HL-60/S4 treated with retinoic acid at 250 ng/mL for 4 days and 3 days (cell line): ENCODE measurements around the gene KRTAP2-4.
"Not testable (repeated sequence)": the region's sequence is repeated elsewhere in the genome, so short reads cannot be mapped to it uniquely, and the experiment has no call there.

Source experiments
- in situ Hi-C: fragments of 300-500 bp; cut with MboI; formaldehyde crosslinking; loops from 2 replicates; pipeline ENCODE4 v1.7.0; 2022; ENCODE audit warnings: low sequenced_read_pairs

The KRTAP2-4 gene

DNA sequence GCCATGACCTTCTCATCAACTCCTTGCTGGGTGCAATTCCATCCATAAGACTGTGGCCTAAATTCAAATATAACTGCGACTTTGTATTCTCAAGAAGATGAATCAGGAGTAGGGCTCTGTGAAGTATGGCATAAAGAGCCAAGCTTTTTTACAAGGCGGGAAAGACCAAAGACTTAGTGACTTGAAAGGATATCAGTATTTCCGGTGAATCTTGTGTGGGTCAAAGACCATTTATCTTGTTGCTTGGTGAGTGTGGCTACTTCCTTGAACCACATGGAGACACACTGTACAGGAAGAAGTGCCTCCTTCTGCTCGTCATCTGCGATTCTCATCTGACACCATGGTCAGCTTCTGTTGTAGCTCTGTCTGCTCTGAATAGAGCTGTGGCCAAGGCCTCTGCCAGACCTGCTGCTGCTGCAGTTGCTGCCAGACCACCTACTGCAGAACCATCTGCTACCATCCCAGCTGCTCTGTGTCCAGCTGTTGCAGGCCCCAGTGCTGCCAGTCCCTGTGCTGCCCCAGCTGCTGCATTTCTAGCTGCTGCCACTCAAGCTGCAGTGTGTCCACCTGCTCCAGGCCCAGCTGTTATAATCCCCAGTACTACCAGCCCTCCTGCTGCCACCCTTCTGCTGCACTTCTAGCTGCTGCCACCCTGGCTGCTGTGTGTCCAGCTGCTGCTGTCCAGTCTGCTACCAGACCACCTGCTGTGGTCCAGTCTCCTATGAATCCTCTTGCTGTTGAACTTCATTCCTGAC, 6.1 kb upstream of the KRTAP2-4 start:
- in situ Hi-C loops, result no loop called here

DNA sequence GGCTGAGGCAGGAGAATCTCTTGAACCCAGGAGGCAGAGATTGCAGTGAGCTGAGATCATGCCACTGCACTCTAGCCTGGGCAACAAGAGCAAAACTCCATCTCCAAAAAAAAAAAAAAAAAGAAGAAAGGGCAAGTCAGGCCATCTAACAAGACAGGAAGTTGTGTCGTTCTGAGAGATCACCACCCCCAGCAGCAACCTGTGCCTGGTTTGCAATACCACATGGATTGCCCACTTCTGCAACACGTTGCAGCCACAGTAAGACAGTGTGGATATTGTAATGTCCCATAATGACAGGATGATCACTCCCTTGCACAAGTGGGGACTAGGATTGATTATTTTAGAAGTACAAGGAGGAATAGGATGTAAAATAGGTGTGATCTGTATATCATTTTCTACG, 3.4 kb upstream of the KRTAP2-4 start:
- in situ Hi-C loops, result no loop called here

DNA sequence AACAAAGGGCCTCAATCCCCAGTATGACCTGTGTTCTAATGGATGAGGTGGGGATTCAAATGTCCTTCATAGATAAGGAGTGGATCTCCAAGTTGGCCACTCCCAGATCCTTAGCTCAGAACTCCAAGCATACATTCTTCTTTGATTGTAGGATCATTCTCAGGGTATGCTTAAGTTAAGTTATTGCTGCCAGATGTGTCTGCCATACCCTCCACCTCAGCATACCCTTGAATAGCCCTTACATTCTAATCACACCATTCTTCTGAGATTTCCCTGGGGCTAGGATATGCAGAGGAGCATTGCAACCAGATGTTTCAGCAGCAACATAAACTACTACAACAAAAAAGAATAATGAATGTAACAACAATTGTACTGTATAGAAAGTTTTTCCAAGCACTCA, 1.6 kb upstream of the KRTAP2-4 start:
- in situ Hi-C loops, result no loop called here

DNA sequence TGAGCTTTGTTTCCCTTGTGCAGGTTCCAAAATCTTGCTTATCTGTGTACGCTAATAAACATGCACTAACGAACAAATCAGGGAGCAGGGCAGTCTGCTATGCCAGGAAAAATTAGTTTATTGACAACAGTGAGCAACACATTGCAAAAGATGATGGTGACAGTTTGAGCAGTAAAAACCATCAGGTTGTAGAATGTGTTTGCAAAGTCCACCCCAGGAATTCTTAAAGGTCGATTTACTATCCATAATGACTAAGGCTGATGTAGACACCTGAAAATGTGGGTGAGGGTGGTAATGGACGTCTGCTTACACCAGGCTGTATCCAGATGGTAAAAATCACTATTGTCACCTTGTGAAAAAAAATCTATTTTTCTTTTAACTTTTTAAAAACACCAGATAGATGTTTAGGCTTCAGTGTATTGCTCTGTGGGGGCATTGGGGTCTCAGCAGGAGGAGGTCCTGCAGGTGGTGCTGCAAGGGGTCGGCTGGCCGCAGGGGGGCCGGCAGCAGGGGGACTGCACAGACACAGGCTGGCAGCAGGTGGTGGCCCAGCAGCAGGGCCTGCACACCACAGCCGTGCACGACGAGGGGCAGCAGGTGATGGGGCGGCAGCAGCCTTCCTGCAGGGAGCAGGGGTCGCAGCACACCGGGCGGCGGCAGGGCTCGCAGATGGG, 526 bp downstream of the KRTAP2-4 start:
- in situ Hi-C loops, result not testable (repeated sequence)

DNA sequence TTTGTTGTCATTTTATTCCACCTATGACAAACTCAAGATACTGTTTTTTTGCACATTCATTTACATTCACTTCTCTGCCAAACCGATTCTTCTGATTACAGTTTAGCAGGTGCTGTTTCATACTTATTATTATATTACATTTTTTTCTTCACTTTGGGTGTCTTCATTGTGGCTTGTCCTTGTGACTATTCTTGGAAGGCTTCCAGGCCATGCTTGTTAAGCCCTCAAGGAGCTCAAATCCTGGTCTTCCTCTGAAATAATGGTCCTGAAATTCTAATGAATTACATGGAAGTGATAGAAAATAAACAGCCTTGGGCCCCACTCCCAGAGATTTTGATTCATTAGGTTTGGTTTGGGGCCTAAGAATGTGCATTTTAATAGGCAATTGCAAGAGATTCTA, 1.4 kb downstream of the KRTAP2-4 start:
- in situ Hi-C loops, result no loop called here

DNA sequence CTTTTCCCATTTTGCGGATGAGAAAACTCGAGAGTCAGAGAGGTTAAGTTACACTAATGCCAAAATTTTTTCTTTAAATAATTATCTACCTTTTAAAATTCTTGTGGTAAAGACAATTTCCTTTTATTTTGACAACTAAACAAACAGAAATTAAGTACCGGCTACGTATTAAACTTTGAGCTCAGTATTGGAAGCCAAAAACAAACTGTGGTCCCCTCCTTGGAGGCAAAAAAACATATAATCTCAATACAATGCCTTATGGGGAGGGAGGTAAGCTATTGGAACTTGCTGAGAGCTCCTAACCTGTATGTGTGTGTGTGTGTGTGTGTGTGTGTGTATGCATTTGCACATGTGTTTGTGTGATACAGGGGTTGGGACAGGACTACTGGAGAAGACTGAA, 2.2 kb downstream of the KRTAP2-4 start:
- in situ Hi-C loops, result no loop called here

DNA sequence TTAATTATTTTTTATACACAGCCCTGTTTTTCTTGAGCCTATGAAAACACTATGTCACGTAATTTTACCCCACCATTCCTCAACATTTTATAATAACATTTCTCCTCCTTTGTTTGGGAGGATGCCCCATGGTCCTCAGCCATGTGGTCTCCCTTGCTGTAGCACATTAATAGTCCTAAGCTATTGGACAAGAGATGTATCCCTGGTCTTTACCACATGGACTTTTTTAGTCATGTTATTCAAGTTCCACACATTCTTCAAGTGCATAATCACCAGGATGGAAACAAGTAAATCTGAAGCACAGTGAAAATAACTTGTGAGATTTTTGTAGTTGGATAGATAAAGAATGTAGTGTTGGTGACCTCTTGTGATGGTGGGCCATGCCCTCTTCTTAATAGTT, 3.7 kb downstream of the KRTAP2-4 start:
- in situ Hi-C loops, result no loop called here

DNA sequence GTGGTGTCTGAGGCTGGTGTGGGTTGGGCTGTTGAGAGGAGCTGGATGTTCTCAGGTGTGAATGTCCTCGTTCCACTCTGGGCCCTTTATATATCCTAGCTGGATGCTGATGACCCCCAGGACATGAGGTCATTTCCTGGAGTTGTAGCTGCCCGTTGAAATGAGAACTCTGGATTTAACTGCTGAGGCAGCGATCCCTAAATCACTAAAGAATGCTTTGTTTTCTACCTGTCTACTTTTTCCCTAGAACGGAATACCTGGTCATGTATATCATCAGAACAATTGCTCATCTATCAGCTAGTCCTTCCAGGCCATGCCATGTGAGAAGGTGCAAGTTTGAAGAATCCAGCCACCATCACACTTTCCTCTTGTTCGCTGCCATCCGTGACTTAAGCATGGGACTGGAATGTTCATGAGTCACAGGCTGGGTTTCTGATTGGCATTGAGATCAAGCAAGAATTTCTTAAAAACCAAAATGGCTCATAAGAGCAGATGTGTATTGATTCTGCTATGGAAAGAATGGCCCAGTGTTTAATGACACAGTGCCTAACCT, 5.6 kb downstream of the KRTAP2-4 start, which contains the start of gene KRTAP2-3:
Gene KRTAP2-3 (minus strand): TSS at position 63 of the 553 bp plus-strand sequence. CDS start 64 bp downstream, outside the sequence.
- in situ Hi-C loops, result no loop called here

DNA sequence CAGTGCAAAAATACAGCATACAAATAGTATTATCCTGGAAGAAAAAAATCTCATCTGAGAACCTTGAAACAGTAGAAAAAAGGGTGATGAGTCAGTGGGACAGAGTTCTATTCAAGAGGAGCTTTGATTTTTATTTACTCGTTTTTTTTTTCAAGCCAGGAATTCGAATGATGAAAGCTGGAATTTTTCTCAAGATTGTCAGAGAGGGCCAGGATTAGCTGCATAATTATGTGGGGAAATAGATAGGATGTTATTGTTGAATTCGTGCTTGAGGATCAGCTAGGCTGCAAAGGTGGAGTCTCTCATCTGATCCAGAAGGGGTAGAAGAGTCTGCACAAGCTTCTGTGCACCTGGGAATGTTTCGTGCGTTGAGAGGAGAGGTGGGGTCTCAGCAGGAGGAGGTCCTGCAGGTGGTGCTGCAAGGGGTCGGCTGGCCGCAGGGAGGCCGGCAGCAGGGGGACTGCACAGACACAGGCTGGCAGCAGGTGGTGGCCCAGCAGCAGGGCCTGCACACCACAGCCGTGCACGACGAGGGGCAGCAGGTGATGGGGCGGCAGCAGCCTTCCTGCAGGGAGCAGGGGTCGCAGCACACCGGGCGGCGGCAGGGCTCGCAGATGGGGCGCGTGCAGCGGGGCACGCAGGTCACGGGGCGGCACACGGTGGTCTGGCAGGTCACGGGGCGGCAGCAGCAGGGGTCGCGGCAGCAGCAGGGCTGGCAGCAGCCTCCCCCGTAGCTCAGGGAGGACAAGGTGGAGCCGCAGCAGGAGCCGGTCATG, 6.2 kb downstream of the KRTAP2-4 start:
- in situ Hi-C loops, result not testable (repeated sequence)

DNA sequence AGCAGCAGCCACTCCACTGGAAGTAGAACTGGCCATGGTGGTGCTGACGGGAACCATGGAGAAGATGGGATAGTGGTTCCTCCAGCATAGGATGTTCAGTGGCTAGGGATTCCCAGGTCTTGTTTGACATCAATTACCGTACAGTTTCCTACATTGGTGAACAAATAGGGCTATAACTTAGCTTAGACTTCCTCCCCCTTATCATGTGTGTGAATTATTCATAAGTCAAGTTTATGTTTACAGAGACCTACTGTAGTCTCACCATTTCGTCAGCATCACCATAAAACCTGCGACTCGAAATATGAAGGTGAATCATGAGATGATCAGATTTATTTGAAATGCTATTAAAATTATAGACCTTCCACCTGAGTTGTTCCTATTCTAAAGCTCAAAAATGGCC, 6.9 kb downstream of the KRTAP2-4 start:
- in situ Hi-C loops, result no loop called here

DNA sequence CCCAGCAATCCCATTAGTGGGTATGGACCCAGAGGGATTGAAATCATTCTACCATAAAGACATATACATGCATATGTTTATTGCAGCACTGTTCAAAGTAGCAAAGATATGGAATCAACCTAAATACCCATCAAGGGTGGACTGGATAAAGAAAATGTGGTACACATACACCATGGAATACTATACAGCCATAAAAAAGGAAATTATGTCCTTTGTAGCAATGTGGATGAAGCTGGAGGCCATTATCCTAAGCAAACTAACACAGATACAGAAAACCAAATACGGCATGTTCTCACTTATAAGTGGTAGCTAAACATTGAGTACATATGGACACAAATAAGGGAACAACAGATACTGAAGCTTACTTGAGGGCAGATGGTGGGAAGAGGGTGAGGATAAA, 8.1 kb downstream of the KRTAP2-4 start:
- in situ Hi-C loops, result no loop called here

DNA sequence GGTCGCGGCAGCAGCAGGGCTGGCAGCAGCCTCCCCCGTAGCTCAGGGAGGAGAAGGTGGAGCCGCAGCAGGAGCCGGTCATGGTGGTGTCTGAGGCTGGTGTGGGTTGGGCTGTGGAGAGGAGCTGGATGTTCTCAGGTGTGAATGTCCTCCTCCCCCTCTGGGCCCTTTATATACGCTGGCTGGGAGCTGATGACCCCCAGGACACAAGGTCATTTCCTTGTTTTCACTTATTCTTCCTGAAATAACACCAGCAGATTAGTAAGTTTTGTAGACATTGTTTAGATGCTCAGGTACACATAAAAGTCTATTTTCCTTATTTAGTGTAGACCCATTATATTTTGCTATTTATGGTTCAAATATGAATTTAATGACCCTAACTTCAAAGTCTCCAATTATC, 10.5 kb downstream of the KRTAP2-4 start, which contains the start of gene KRTAP2-2:
Gene KRTAP2-2 (minus strand): TSS at position 101 of the 400 bp plus-strand sequence. CDS start 19 bp downstream, at position 82.
- in situ Hi-C loops, result not testable (repeated sequence)

DNA sequence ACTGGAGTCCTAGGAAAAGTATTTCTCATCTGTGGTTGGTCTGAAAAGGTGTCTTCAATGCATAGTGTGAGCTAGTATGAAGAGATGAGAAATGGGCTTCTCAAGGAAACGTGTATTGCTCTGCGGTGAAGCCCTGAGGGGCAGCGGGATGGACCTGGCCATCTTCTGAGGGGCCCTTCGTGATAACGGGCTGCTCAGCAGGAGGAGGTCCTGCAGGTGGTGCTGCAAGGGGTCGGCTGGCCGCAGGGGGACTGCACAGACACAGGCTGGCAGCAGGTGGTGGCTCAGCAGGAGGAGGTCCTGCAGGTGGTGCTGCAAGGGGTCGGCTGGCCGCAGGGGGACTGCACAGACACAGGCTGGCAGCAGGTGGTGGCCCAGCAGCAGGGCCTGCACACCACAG, 11.1 kb downstream of the KRTAP2-4 start:
- in situ Hi-C loops, result not testable (repeated sequence)

DNA sequence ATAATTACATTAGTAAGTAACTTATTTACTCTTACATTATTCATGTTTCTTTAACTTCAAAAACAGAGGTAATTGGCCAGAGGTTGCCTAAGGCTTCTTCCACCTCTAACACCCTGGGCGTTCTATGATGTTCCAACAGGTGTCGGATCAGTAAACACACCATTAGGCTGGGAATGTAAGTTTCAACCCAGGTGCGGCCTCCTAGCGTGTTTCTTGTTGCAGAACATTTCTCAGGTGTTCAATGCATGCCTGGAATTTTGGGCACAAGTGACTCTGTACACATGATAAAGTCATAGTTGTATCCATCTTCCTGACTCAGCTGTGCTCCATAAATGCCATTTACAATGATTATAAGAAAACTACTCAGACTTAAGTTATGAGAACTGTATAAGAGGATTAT, 11.7 kb downstream of the KRTAP2-4 start:
- in situ Hi-C loops, result no loop called here

DNA sequence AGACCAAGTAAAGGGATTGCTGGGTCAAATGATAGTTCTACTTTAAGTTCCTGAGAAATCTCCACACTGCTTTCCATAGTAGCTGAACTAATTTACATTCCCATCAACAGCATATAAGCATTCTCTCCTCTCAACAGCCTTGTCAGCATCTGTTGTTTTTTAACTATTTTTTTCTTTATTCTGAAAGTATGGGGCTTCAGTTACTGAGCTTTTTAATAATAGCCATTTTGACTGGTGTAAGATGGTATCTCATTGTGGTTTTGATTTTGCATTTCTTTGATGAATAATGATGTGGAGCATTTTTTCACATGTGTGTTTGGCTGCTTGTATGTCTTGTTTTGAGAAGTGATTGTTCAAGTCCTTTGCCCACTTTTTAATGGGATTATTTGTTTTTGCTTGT, 13.1 kb downstream of the KRTAP2-4 start:
- in situ Hi-C loops, result no loop called here

DNA sequence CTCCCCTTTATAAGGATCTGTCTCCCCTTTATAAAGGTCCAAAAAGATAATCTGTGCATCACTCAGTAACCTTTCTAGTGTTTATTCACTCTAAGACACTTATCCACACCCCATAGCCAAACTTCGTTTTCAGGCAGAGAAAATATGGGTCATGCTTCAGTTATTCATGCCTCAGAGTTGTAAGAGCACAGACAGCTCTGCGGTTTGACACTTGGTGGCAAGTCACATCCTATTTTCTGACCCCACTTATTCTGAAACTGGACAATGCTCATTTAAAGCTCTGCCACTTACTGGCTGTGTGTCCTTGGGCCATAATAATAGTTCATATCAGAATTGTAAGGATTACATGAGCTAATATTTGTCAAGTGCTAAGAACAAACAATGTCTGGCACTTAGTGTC, 16.6 kb downstream of the KRTAP2-4 start:
- in situ Hi-C loops, result no loop called here

DNA sequence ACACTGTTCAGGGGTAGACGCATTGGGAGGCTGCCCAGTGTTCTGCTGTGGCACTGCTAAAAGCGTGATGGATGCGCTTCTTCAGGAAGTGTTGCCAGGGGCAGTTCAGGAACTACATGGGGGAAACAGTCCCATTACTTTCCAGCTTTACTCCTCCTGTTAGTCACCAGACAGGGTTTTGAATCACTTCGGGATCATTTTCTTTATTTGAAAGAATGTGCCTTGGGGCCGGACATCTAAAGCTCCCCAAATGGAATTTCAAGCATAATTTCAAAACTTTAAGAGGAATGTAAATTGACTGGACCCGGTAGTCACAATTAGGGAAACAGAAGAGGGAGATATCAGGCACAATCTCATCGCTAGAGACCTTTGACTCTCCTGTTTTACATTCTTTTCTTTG, 17.2 kb downstream of the KRTAP2-4 start:
- in situ Hi-C loops, result no loop called here

DNA sequence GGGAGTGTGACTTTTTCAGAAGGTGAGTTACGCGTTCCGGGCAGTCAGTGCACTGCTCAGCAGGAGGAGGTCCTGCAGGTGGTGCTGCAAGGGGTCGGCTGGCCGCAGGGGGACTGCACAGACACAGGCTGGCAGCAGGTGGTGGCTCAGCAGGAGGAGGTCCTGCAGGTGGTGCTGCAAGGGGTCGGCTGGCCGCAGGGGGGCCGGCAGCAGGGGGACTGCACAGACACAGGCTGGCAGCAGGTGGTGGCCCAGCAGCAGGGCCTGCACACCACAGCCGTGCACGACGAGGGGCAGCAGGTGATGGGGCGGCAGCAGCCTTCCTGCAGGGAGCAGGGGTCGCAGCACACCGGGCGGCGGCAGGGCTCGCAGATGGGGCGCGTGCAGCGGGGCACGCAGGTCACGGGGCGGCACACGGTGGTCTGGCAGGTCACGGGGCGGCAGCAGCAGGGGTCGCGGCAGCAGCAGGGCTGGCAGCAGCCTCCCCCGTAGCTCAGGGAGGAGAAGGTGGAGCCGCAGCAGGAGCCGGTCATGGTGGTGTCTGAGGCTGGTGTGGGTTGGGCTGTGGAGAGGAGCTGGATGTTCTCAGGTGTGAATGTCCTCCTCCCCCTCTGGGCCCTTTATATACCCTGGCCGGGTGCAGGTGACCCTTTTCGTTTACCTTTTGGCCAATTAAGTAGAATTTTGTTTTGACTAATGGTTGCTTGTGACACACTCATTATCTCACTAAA, 18.8 kb downstream of the KRTAP2-4 start, which contains the start of gene KRTAP2-1:
Gene KRTAP2-1 (minus strand): TSS at position 582 of the 731 bp plus-strand sequence. CDS start 49 bp downstream, at position 533.
- in situ Hi-C loops, result not testable (repeated sequence)

DNA sequence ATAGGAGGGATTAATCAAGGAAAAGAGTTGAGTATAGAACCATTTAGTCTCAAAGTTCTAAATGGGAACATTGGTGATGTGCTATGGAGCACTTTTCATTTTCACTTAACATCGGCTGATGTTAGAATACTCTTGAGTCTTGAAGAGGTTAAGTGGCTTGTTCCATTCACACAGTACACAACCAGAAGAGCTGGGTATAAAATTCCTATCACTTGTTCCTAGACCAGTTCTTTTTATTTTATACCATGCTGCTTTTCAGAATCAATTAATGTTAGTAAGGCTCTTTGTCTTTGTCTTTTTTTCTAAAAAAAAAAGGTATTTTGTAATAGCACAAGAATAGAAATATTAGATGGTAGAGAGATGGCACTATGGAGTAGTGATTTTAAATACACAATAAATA, 22.7 kb downstream of the KRTAP2-4 start:
- in situ Hi-C loops, result no loop called here

DNA sequence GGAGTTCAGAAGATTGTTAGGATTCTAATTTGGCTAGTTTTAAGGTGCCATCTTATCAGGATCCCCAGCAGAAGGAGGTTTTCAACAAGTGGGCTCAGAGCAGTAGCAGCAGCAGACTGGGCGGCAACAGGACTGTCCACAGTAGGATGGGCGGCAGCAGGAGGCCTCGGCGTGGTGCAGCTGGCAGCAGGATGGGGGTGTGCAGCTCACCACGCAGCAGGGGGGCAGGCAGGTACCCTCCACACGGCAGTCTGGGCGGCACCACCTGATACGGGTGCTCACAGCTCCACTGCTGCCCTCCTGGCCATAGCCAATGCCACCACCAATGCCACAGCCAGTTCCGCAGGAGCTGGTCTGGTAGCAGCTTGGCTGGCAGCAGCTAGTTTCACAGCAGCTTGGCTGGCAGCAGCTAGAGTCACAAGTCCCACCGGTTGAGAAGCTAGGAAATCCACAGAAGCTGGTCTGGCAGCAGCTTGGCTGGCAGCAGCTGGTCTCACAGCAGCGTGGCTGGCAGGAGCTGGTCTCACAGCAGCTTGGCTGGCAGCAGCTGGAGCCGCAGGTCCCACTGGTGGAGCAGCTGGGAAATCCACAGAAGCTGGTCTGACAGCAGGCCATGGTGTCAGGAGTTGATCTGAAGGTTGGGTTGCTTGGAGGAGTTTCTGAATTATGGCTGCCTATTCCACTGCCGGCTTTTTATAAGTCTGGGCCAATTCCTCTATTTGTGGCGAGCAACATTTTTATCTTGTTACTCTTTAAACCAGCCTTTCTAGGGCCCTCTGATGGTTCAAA, 24.7 kb downstream of the KRTAP2-4 start, which contains the start of gene KRTAP1-1:
Gene KRTAP1-1 (minus strand): TSS at position 668 of the 789 bp plus-strand sequence. CDS start 53 bp downstream, at position 615.
- in situ Hi-C loops, result not testable (repeated sequence)
